ENCODE measurements around the gene BEX2. TPM values are rescaled to one million over a fixed set of nuclear protein-coding genes. Genes with fewer than 3 reads are reported as not detected.
"Not testable (repeated sequence)": the region's sequence is repeated elsewhere in the genome, so short reads cannot be mapped to it uniquely, and the experiment has no call there.

BEX2 gene
- 46.6 and 79.8 TPM in 2 replicates for total RNA-seq

DNA sequence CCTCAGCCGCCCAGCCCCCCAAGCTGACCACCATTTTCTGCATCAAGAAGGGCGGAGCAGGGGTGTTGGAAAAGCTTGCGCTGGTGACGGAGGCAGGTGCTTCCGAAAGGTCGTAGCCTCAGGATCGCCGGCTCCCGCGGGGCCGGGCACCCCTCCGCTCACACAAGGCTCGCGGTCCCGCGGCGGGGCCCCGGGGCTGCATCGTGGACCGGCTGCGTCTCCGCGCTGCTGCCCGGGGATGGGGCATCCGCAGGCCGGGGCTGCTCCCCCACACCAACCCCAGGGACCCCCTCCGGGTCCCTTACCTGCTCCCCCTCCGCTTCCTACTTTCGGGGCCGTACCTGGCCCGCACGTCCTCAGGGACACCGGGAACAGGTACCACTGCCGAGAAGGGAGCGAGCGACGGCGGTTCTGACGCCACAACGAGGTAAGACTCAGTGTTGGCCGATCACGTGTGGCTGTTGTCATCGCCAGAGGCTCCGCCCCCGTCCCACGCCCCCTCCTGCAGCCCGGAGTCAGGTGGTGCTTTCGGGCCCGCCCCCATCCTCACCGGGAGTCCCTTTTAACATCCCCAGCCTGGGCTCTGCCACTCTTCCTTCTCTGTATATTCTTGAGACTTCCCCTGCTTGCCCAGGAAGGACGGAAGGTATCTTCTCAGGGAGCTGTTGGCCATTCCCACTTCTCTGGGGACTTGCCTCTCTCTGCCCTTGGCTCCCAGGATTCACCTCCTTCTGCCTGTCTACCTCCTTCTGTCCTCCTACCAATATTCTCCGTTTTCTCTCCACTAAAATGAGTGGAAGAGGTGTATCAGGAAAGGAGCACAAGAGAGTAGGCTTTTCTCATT, at the start of gene BEX2:
Gene BEX2, minus strand, starts transcription at position 436 of the 844 bp plus-strand sequence. CDS start 1,014 bp downstream, outside the sequence.
- Histone ChIP-seq H3K36me3 (ENCODE audit: control insufficient read depth, insufficient read depth, low read length) (no peaks in the 10 kb centered on the region), H3K4me3 (ENCODE audit: low read depth, low read length) (peak within 1 kb of the TSS; percentile 66), H3K27me3 (ENCODE audit: control insufficient read depth, insufficient read depth, low read length) (no peaks in the 10 kb centered on the region)
- TF ChIP-seq, protein P1, sequence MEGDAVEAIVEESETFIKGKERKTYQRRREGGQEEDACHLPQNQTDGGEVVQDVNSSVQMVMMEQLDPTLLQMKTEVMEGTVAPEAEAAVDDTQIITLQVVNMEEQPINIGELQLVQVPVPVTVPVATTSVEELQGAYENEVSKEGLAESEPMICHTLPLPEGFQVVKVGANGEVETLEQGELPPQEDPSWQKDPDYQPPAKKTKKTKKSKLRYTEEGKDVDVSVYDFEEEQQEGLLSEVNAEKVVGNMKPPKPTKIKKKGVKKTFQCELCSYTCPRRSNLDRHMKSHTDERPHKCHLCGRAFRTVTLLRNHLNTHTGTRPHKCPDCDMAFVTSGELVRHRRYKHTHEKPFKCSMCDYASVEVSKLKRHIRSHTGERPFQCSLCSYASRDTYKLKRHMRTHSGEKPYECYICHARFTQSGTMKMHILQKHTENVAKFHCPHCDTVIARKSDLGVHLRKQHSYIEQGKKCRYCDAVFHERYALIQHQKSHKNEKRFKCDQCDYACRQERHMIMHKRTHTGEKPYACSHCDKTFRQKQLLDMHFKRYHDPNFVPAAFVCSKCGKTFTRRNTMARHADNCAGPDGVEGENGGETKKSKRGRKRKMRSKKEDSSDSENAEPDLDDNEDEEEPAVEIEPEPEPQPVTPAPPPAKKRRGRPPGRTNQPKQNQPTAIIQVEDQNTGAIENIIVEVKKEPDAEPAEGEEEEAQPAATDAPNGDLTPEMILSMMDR (IDR thresholded peaks at IDR 0.05; ENCODE audit: insufficient read depth, low read length, severe bottlenecking), result no peak
- DNase-seq (ENCODE audit: low read depth) (peak; percentile 61), FAIRE-seq (no peak)

DNA sequence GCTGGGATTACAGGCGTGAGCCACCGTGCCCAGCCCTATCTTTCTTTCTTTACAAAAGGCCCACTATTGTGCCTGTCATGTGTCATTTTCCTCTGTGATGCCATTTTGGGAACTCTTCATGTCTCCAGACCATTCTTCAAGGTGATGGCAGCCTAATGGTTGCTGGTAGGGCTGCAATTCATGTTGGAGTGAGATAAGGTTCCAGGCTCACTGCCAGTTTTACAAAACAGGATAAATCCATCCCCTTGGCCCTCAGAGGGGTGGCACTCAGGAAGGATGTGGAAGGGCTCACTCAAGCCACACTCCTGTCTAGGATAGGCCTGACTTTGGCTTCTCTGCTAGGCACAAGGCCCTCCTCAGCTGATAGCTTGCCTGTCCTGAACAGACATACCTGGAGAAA, 49.3 kb upstream of the BEX2 start:
- no peak for DNase-seq (ENCODE audit: low read depth)
- Histone ChIP-seq H3K4me3 (ENCODE audit: low read depth, low read length) (no peak overlapping the region), H3K27me3 (ENCODE audit: control insufficient read depth, insufficient read depth, low read length) (no peaks in the 10 kb centered on the region), H3K36me3 (ENCODE audit: control insufficient read depth, insufficient read depth, low read length) (no peaks in the 10 kb centered on the region)
- TF ChIP-seq, protein P1 (IDR thresholded peaks at IDR 0.05; ENCODE audit: insufficient read depth, low read length, severe bottlenecking), result no peak
- FAIRE-seq, result no peak

DNA sequence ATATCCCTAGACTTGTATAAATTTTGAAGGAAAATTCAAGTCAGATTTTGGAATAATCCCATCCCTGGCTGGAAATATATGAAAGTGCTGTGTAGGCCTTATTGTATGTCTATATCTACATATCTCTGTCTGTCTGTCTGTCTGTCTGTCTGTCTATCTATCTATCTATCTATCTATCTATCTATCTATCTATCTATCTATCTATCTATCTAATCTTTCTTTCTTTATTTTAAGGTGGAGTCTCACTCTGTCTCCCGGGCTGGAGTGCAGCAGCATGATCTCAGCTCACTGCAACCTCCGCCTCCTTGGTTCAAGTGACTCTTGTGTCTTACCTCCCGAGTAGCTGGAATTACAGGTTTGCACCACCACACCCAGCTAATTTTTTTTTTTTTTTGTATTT, 48.8 kb upstream of the BEX2 start:
- FAIRE-seq, result not testable (repeated sequence)

DNA sequence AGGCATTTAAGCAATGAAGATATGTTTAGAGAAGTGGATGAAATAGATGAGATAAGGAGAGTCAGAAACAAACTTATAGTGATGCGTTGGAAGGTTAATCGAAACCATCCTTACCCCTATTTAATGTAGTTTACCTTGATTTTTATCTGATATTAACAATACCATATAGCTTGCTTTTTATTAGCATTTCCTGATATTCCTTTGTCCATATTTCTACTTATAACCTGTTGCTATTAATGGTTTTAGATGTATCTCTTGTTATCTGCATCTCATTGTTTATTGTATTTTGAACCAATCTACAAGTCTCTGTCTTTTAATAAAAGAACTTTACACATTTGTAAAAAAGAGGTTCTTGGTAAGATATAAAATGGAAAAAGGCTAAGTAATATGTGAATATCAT, 47.1 kb upstream of the BEX2 start:
- no peak overlapping the region for H3K4me3 ChIP-seq (ENCODE audit: low read depth, low read length)

More for the DNA sequence above, 48.8 kb upstream of the BEX2 start:
- not testable (repeated sequence) for H3K36me3 ChIP-seq (ENCODE audit: control insufficient read depth, insufficient read depth, low read length); DNase-seq (ENCODE audit: low read depth); H3K27me3 ChIP-seq (ENCODE audit: control insufficient read depth, insufficient read depth, low read length); H3K4me3 ChIP-seq (ENCODE audit: low read depth, low read length)

DNA sequence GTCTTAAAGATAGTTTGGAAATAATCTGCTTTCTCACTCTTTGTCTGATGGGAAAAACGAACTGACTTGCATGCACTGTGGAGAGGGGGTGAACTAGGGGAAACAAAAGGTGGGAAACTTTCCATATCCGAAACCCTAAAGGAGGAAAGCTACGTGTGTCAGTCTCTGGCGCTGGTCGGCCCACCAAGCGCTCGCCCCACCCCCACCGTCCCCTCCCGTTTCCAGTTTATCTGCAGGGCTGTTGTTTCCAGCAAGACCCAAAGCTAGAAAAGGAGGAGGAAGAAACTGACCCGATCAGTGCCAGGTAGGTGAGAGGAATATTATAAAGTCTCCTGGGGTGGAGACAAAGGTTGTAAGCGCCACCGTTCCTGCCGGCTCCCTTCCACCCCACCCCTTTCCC, 46.1 kb upstream of the BEX2 start:
- Histone ChIP-seq H3K27me3 (ENCODE audit: control insufficient read depth, insufficient read depth, low read length) (no peaks in the 10 kb centered on the region), H3K4me3 (ENCODE audit: low read depth, low read length) (peak overlapping the region; percentile 55), H3K36me3 (ENCODE audit: control insufficient read depth, insufficient read depth, low read length) (no peaks in the 10 kb centered on the region)
- FAIRE-seq, result no peak
- TF ChIP-seq, protein P1 (IDR thresholded peaks at IDR 0.05; ENCODE audit: insufficient read depth, low read length, severe bottlenecking), result no peak
- no peak for DNase-seq (ENCODE audit: low read depth)

More for the DNA sequence above, 47.1 kb upstream of the BEX2 start:
- Histone ChIP-seq H3K36me3 (ENCODE audit: control insufficient read depth, insufficient read depth, low read length) (no peaks in the 10 kb centered on the region), H3K27me3 (ENCODE audit: control insufficient read depth, insufficient read depth, low read length) (no peaks in the 10 kb centered on the region)
- DNase-seq (ENCODE audit: low read depth) (no peak), FAIRE-seq (no peak)
- TF ChIP-seq, protein P1 (IDR thresholded peaks at IDR 0.05; ENCODE audit: insufficient read depth, low read length, severe bottlenecking), result no peak

DNA sequence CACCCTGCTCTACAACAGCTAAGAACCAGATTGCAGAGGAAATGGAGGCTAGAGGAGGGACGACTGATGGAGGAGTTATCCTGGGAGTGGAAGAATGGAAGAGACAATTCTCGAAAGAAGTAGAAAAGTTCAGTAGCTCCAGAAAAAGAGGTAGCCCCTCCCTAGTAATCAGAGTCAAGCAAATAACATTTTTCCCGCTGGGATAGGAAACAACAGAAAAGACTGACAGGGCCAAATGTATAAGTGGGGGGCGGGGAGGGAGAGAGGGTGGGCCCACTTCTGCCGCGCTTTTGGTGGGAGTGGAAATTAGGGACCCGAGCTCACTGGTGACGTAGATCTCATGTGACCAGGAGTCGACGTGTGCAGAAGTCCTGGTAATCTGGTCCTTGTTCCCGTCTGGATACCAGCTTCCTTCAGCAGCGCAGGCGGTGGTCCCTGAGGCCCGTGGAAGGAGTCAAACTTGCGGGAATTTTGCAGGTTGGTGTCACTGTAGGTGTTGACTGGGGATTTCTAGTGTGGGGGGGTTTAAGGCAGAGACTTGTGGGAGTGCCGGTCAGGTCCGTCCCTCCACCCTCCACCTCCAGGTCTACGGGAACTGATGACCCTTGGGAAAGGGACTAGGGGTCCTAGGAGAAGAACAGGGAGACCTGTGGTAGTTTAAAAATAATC, 45.5 kb upstream of the BEX2 start, which contains the start of gene TCEAL9:
Gene TCEAL9, plus strand, starts transcription at position 377 of the 669 bp plus-strand sequence. CDS start 1,179 bp downstream, outside the sequence.
- TF ChIP-seq, protein P1 (IDR thresholded peaks at IDR 0.05; ENCODE audit: insufficient read depth, low read length, severe bottlenecking), result no peak
- H3K4me3 ChIP-seq (ENCODE audit: low read depth, low read length), result peak within 1 kb of the TSS; percentile 55
- DNase-seq (ENCODE audit: low read depth) (peak; percentile 46), FAIRE-seq (no peak)
- no peaks in the 10 kb centered on the region for H3K36me3 ChIP-seq (ENCODE audit: control insufficient read depth, insufficient read depth, low read length)
- no peaks in the 10 kb centered on the region for H3K27me3 ChIP-seq (ENCODE audit: control insufficient read depth, insufficient read depth, low read length)

Data from bronchial epithelial cell (primary cell).